TTC549 (cell line): ENCODE measurements around the gene GSTA2.
A peak's percentile ranks its signal among the peaks of the same experiment; 100 is the strongest.
"Not testable (repeated sequence)": the region's sequence is repeated elsewhere in the genome, so short reads cannot be mapped to it uniquely, and the experiment has no call there.

Experiments used
- FAIRE-seq: peaks from 2 replicates; lab custom pipeline; 2012; peaks lifted over from hg19 to GRCh38; lab: Jason Lieb, UNC

GSTA2 gene

DNA sequence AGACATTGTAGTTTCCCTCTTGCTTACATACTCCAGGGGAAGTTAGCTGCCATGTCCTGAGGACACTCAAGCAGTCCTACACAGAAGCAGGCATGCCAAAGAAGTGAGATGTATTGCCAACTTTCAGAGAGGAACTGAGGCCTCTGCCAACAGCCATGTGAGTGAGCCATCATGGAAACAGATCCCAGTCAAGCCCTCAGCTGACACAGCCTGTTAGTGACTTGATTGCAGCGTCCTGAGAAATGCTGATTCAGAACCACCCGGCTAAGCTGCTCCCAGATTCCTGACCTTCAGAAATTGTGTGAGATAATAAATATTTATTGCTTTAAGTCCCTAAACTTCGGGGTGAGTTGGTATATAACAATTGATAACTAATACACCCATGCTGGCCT, 38.1 kb downstream of the GSTA2 start:
- FAIRE-seq: no peak

DNA sequence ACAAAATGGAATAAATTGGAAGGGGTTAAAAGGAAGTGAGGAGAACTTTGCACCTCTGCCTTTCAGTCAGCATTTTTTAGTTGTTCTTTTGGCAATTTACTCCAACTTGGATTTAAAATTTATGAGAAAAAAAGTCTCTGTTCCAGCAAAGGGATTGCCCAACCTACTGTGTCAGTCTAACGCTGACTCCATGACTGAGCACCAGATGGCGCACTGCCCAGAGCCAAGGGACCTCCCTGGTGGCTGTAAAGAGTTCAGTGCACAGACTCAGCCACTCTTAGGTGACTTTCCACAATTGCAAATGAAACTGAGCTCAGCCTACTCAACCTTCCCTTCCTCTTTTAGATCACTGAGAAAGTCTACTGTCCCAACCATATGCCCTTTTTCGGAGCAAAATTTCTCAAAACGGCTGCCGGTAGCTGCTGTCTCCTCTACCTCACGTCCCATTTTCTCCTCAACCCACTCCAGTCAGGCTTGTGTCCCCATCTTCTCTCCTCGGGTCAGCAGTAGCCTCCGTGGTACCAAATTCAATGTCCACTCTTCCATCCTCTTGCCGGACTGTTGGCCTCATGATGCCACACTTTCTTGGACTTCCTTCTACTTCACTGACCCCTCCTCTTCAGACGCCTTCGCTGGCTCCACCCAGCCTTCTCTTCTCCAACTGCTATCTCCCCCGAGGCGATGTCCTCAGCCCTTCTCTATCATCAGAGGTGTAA, 38.7 kb downstream of the GSTA2 start:
- FAIRE-seq: peak; percentile 20

DNA sequence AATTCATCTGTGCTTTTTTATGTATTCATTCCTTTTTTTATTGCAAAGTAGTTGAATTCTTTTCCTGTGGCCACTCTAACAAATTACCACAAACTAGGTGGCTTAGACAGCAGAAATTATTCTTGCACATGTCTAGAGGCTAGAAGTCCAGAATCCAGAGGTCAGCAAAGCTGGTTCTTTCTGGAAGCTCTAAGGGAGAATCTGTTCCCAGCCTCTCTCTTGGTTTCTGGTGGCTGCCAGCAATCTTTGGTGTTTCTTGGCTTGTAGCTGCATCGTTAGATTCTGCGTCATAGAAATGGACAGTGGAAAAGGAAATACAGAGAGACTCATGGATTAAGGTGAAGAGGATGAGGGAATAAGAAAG, 39.3 kb downstream of the GSTA2 start:
- FAIRE-seq: no peak

DNA sequence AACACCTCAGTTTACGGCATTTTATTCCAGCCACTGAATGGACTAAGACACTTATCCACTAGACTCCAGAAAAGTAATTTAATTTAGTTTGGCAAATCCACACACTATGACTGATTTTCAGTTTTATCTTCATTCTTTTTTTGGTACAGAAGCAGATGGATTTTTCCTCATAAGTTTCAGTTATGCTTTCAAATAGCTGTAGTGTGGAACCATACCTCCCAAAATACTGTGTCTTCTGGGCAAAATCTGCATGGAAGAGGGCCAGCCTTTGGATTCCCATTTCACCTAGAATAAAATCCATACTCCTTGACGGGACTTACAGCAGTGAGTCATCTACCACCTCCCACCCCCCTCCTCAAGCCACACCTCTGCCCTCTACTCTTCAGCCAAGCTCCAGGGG, 43.0 kb downstream of the GSTA2 start:
- FAIRE-seq: no peak

DNA sequence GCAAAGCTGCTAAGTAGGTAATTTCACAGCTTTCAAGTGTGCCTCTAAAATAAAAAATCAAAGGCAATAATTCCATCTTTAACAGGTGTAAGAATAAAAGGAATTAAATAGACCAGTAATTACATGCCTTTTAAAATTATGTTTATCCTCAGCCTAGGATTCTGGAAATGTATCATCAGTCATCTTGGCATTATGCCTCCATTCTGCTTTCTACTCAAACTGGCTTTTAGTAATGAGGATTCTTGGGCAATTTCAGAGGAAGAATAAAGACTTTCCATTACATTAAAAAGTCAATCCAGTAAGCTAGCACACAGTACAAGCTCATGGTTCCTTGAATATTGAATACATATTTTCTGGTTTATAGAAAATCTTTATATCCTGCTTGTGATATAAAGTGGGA, 44.7 kb downstream of the GSTA2 start:
- FAIRE-seq: no peak

DNA sequence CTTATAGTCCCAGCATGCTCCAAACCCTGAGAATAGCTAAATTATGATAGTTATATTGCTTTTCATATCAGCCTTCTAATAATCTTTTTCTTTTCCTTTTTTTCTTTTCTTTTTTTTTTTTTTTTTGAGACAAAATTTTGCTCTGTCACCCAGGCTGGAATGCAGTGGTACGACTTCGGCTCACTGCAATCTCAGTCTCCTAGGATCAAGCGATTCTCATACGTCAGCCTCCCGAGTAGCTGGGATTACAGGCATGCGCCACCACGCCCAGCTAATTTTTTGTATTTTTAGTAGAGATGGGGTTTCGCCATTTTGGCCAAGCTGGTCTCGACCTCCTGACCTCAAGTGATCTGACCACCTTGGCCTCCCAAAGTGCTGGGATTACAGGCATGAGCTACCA, 48.5 kb downstream of the GSTA2 start:
- FAIRE-seq: not testable (repeated sequence)

- no peak for FAIRE-seq
Observed at GRCh38 chr6:52712136-52712535, 51.1 kb downstream of the GSTA2 start.

GRCh38 chr6:52707963-52708680, 55.2 kb downstream of the GSTA2 start:
- FAIRE-seq: no peak

DNA sequence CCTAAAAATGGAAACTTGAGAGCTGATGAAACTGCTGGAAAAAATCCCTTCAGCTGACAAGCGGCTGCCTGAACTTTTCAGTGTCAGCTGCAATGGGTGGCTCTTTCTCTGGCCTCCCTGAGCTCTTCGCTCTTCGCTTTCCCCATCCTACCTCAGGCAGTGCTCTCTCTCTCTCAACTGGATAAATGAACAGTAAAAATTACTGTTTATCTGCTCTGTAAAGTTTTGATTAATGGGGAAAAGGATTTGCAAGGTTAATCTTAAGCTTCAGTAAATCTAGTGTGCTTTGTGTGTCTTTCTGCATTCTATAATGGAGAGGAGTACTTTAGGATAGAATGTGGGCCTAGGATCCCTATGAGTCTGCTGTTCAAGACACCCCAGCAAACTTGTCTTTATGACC, 57.3 kb downstream of the GSTA2 start:
- no peak for FAIRE-seq

GRCh38 chr6:52704781-52705502, 58.3 kb downstream of the GSTA2 start:
- FAIRE-seq: not testable (repeated sequence)

GRCh38 chr6:52704060-52704459, 59.2 kb downstream of the GSTA2 start:
- FAIRE-seq: no peak
